NOMO-1 treated with dmso at 0.1 percent for 144 hours (cell line): ENCODE measurements around the gene RTP3.

Source experiments
- DNase-seq: peaks from one replicate; lab custom pipeline; 2025; ENCODE audit not compliant: unreplicated experiment; lab: John Stamatoyannopoulos, UW

RTP3 gene

GRCh38 chr3:46497556-46498265 lies at the start of gene RTP3:
Gene RTP3 (plus strand): TSS chr3:46497976. CDS start chr3:46498063, 87 bp downstream.
- DNase-seq: no peak

- no peak for DNase-seq
Measured at GRCh38 chr3:46448721-46449120, 49.1 kb upstream of the RTP3 start.

- no peak for DNase-seq
Measured at GRCh38 chr3:46449755-46450552, 47.8 kb upstream of the RTP3 start.

DNA sequence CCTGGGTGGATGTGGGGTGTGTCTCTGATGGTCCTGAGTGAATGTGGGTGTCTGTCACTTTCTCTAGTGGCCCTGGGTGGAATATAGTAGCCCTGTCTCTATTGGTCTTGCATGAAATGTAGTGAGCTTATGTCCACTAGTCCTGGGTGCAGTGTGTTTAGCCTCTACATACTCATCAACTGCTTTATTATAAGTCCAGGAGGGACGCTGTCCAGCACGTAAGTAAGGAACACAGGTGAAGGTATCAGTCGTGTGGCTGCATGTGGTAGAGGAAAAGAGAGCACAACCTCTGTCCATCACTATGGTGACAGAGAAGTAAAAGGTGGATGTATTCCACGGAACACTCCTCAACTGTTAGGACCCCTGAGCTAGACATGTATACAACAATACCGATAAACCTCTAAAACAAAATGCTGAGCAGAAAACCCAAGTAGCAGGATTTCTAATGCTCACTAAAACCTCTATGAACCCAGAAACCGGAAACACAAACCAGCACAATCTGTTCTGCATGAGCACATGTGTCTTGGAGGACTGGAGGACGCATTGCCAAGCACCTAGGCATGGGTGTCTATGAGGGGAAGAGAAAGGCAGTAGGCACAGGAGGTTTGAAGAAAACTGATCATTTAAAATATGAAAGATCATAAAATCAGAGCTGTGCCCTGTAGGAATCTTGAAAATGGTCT lies 44.1 kb upstream of the RTP3 start:
- no peak for DNase-seq

GRCh38 chr3:46454209-46454595 lies 43.6 kb upstream of the RTP3 start:
- DNase-seq: no peak

DNA sequence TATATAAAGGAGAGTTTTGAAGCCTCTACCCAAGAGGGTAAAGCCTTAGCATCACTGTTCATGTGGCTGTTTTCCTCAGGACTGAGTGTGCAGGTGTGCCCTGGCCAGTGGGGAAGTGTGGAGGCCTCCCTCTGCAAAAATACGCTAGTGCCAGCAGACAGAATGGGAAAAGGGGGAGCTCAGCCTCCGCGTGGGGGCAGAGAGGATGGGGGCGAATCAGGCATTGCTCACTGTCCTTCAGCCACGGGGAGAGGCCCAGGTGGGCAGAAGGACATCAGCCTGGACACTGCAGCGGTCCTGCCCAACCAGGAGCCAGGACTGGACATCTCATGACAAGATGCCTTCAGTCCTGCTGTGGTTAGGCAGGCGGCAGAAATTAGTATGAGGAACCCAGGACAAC lies 43.2 kb upstream of the RTP3 start:
- no peak for DNase-seq

GRCh38 chr3:46455231-46456115 lies 42.3 kb upstream of the RTP3 start:
- DNase-seq: no peak

GRCh38 chr3:46456118-46456517 lies 41.7 kb upstream of the RTP3 start:
- DNase-seq: no peak

DNA sequence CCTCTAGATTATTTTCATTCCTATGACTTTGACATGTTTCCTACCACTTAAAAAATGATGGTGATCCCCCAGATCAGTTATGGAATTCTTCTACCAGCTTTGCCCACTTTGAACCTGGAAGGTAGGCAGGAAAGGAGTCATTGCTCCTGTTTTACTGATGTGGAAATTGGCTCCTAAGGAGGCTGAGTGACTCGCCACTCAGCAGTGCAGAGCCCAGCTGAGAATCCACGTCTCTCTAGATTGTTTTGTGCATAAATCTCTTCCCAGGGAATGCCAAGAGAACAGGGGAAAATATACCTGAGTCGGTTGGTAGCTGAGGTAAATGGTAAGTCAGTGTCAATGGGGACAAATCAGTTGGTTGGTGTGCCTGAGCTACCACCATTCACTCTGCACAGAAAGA lies 37.7 kb upstream of the RTP3 start:
- no peak for DNase-seq

- peak; percentile 29 for DNase-seq
Measured at GRCh38 chr3:46462111-46462510, 35.7 kb upstream of the RTP3 start.

DNA sequence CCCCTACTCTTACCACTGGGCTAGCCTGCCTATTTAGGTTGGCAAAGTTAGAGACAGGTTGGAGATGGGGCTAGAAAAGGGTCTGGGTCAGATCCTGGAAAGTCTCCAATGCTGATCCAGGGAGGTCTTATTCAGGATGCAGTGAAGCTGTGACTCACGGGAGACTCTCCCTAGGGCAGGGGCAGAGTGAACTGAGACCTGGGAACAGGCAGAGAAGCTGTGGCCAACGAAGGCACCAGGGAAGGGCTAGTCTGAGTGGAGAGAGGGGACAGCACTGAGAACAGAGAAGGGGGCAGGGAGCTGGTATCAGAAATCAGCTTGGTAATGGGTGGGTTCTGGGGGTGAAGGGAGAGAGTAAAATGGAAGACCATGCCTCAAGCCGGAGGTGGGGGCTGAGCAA lies 35.3 kb upstream of the RTP3 start:
- no peak for DNase-seq

- no peak for DNase-seq
Measured at GRCh38 chr3:46463120-46463867, 34.5 kb upstream of the RTP3 start.

DNA sequence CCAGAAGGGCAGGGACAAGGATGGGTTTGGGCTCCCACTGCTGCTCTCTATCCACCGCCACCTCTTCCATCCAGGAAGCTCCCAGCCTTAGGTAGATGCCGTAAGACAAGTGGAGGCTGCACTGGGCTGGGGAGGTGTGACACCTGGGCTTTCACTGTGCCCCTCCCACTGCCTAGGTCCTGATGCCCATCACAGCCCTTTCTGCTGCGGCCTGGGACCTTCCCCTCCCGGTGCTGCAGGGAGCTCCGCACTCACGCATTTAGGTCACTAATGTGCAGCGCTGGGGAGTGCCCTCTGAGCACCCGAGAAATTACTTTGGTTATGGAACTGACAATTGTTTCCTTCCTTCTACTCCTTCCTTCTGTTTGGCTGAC lies 33.9 kb upstream of the RTP3 start:
- no peak for DNase-seq

GRCh38 chr3:46464326-46465195 lies 33.2 kb upstream of the RTP3 start, which contains the start of gene LTF:
Gene LTF (minus strand): TSS chr3:46464905. CDS start chr3:46464867, 38 bp downstream.
- DNase-seq: no peak

GRCh38 chr3:46465196-46465520 lies 32.6 kb upstream of the RTP3 start:
- DNase-seq: no peak

GRCh38 chr3:46466273-46466672 lies 31.5 kb upstream of the RTP3 start:
- DNase-seq: no peak

- DNase-seq: no peak
Measured at GRCh38 chr3:46466871-46467403, 30.8 kb upstream of the RTP3 start.

DNA sequence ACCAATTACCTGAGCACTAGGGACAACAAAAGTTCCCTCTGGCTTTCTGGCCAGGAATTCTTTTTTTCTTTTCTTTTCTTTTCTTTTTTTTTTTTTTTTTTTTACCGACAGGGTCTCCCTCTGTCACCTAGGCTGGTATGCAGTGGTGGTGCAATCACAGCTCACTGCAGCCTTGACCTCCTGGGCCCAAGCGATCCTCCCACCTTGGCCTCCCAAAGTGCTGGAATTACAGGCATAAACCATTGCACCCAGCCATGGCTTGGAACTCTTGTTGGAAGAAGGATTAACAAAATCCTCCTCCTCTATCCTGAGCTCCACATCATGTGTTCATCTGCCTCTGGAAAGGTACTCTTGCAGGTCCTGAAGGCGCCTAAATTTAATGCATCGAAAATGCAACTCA lies 30.2 kb upstream of the RTP3 start:
- no peak for DNase-seq
